ENCODE data around the gene ZNF581.

The ZNF581 gene

DNA sequence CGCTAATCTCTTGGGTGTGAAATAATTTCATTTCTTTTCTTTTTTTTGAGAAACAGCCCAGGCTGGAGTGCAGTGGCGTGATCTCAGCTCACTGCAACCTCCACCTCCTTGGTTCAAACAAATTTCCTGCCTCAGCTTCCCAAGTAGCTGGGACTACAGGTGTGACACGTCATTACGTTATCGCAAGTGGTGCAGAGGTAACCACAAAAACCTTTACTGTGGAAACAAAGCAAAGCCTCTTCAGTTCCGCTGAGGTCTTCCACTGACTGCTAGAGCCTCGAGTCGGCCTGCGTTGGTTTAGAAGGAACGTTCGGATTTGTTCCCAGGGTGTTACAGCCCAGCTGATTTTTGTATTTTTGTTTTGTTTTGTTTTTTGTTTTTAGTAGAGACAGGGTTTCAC is 17.1 kb upstream of the ZNF581 start:
- DNase-seq (ENCODE audit: low spot score): no peak

DNA sequence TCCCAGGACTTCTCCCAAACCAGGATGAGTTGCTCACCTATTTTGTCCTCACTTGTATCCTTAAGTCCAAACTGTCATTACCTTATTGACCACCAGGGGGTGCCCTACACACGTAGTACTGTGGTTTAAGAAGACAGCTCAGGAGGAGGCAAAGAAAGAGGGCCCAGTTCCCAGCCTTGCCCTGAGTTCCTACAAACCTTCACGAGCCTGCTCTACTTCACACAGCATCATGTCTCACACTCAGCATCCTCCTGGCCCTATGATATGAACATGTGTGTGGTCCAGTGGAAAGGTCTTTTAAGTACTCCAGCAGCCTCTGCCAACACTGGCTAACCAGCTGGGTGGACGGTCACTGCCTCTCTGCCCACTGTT is 11.0 kb upstream of the ZNF581 start:
- DNase-seq (ENCODE audit: low spot score): peak; percentile 69

DNA sequence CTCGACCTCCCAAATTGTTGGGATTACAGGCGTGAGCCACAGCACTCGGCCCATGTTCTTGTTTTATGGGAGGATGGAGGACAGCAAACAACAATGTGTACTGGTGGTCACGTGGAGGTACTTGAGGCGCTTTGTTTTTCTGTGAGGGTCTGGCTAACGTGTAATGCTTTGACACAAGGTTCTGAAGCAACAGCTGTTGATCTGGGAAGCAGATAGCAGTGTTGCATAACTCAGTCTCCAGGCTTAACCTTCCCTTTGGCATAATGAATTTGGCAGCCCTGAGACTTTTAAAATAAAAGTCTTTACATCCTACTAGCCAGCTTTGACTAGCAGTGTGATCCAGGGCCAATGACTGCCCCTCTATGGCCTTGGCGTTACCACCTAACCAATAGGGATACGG is 9.6 kb upstream of the ZNF581 start:
- no peak for DNase-seq (ENCODE audit: low spot score)

DNA sequence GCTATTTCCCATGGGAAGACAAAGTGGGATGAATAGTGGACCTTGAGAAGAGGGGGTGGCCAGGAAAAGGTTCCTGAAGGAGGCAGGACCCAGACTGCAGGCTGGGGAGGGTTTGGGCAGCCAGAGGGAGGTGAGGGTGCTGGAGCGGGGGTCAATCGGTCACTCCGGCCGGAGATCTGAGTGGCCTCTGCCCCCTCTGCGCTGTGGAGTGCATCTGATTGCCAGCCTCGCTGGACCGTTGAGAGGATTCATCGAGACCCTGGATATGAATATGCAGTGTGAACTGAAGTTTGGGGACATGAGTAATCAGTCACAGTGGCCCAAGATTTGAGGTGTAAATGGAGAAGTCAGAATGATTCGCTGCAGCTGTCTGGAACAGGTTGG is 8.1 kb upstream of the ZNF581 start:
- no peak for DNase-seq (ENCODE audit: low spot score)

DNA sequence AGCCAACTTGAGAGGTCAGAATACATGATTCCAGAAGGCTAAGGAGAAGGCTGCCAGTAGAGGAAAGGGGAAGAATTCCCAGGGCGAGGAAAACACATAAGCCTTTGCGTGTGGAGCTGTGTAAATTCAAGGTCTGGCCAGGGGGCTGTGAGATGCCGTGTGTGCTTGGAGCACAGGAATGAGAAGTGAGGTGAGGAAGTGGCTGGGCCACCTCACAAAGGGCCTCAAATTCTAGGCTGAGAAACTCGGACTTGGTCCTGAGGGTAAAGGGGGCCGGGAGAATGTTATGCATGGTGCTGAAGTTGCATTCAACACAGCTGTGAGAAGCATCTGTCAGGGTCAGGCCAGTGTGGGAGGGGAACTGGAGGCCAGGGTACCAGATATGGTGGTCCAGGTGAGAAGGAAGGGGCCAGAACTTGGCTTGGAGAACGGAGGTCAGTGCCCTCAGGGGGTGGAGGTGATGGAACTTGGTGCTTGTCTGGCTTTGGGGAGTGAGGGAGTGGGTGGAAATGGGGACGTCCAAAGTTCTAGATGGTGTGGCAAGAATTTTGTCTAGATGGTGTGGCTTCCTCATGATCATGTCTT is 7.5 kb upstream of the ZNF581 start:
- no peak for DNase-seq (ENCODE audit: low spot score)

DNA sequence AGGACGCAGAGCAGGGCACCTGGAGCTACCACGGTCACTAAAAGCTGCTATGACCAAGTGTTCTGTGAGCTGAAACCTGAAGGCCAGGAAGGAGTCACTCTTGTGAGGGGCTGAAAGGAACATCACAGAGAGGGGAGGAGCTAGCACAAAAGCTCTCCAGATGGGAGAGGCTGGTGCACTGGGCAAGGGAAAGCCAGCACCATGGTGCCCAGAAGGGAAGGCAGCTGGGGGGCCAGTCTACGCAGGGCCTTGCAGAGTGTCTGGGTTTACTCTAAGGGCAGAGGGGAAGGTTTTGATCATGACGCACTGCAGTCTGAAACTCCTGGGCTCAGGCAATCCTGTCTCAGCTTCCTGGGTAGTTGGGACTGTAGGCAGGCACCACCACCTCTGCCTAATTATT is 6.7 kb upstream of the ZNF581 start:
- no peak for DNase-seq (ENCODE audit: low spot score)

DNA sequence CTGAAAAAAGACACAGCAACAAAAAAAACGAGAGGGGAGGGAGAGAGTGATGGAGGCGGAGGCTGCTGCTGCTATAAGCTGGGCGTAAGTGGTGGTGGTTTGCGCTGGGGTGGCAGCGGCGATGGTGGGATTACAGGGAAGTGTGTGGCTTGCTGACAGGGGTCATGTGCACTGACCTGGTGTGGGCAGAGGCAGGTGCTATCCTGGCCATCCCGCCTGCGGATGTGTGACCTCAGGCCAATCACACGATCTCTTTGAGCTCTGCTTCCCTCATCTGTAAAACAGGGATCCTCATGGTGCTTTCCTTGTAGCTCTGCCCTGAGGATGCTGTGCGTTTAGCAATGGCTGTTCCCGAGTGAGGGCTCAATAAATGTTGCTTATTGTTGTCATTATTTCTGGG is 5.9 kb upstream of the ZNF581 start:
- no peak for DNase-seq (ENCODE audit: low spot score)

DNA sequence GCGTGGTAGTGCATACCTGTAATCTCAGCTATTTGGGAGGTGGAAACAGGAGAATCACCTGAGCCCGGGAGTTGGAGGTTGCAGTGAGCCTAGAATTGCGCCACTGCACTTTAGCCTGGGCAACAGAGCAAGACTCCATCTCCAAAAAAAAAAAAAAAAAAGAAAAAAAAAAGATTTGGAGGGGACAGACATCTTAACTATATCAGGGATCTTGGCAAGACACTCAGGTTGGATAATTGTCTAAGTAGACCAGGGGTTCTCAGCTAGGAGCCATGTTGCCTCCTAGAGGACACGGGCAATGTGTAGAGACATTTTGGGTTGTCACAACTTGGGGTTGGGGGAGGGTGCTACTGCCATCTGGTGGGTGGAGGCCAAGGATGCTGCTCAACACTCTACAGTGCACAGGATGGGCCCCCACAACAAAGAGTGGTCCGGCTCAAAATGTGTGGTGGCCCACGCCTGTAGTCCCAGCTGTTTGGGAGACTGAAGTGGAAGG is 4.5 kb upstream of the ZNF581 start:
- DNase-seq (ENCODE audit: low spot score): no peak

DNA sequence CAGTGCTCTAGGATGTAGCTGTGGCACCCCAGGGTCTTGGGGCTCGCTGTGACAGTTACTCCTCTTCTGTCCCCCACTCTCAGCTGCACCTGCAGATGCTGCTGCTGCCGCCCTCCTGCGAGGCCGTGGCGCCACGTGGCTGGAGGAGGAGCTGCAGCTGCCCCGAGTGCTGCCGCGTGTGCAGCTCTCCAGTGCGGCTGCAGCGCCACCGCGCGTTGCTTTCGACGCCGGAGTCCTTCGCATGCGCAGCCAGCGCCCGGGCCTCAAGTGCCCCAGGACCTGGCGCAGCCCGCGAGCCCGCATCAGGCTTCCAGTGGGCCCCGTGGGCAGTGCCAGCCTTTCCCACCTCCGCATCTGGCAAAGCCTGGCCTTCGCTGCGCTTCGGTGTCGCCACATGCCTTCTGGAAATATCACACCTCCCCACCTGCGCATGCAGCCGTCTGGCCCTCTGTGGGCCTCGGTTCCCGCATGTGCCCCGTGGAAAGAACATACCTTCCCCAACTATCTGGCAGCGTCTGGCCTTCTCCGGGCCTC is 3.3 kb upstream of the ZNF581 start:
- peak; percentile 78 for DNase-seq (ENCODE audit: low spot score)

DNA sequence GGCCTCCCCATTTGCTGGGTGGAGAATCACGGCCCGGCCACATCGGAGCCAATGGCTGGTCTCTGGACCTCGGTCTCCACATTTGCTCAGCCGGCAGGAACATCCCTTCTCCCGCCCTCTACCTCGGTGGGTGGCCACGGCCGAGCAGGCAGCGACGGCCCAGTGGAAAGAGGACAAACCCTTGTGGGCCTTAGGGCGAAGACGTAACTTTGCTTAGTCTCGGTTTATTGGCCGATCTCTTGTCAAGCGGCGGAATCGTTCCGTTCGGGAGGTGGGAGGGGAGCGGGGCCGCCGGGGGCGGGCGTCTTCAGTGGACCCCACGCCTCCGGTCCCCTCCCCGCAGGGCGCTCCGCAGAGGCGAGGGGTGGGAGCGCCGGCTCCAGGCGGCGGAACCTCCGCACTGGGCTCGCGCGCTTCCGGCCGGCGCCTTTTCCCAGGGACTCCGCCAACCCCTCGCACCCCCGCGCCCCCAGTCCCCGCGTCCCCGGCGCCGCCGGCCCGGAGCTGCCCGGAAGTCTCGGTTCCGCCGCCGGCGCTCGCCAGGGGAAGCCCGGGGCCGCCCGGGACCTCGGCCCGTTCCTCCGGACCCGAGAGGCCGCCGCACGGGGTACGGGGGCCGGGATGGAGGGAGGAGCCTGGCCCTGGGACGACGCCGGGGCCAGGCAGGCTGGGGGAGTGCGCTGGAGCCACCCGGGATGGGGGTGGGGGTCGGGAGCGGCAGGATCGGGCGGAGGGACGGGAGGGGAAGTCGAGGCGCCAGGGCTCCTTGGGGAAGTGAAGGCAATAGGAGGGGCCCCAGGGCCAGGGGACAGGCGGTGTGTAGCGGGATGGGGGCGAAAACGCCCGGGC is 2.6 kb upstream of the ZNF581 start, which contains the start of gene ZNF580:
Gene ZNF580 (plus strand): TSS at position 426 of the 849 bp plus-strand sequence. CDS start 1,507 bp downstream, outside the sequence.
- DNase-seq (ENCODE audit: low spot score): peak; percentile 88

DNA sequence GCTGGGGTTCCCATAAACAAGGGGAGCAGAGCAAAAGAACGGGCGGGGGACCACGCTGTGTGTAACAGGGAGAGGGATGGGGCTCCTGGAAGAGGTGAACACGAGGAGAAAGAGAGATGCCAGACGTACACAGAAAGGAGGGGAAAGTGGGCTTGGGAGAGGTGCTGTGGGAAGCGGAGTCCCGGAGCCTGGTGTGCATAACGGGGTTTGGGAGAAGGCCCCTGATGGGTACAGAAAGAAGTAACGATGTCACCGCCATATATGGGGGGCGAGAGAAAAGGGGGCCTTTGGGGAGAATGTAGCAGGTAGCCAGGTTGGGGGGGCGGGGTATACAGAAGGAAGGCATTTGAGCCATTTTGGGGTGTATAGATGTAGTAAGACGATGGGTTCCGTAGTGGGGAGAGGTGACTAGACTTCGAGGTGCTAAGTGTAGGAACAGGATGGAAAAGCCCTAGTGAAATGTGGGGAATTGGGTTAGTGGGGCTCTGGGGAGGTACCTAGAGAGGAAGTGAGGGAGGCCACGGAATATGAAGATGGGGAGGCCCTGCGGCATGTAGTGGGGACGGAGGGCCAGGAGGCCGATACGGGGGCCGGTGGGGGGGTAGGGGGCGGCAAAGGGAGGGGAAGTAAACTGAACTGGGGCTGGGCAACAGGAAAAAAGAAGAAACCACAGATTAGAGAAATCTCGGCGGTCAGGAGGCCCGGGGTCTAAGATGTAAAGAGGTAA is 1.9 kb upstream of the ZNF581 start:
- no peak for DNase-seq (ENCODE audit: low spot score)

DNA sequence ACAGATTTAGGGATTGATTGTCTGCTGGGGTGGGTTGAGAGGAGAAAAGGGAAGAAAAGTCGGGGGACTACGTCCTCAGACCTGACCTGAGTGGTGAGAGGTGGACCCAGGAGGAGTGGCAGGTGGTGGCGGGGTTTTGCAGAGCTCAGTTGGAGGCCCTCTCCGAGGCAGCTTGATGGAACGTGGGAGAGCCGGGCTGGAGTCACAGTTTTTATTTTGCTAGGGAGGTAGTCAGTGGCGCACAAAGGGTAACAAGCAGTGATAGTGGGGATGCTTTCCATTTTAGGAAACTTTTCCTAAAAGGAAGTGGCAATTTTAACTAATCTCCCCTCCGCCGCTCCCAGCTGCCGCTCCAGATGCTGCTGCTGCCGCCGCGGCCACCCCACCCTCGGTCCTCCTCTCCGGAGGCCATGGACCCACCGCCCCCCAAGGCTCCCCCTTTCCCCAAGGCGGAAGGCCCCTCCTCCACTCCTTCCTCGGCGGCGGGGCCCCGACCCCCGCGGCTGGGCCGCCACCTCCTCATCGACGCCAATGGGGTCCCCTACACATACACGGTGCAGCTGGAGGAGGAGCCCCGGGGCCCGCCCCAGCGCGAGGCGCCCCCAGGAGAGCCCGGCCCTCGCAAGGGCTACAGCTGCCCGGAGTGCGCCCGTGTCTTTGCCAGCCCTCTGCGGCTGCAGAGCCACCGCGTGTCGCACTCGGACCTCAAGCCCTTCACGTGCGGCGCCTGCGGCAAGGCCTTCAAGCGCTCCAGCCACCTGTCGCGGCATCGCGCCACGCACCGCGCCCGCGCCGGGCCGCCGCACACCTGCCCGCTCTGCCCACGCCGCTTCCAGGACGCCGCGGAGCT is 1.1 kb upstream of the ZNF581 start:
- DNase-seq (ENCODE audit: low spot score): no peak

DNA sequence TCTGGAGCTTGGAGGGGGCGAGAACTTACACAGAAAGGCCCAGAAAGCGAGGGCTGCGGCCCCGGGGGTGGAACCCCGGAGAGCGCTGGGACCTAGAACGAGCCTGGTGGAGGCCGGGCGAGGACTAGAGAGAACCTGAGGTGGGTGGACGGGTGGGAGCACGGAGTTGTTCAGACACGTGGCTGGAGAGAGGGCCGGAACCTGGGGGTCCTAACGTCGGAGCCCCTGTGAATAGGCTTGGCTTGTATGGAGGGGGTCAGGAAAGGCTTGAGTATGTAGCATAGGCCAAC is 383 bp downstream of the ZNF581 start:
- DNase-seq (ENCODE audit: low spot score): no peak

DNA sequence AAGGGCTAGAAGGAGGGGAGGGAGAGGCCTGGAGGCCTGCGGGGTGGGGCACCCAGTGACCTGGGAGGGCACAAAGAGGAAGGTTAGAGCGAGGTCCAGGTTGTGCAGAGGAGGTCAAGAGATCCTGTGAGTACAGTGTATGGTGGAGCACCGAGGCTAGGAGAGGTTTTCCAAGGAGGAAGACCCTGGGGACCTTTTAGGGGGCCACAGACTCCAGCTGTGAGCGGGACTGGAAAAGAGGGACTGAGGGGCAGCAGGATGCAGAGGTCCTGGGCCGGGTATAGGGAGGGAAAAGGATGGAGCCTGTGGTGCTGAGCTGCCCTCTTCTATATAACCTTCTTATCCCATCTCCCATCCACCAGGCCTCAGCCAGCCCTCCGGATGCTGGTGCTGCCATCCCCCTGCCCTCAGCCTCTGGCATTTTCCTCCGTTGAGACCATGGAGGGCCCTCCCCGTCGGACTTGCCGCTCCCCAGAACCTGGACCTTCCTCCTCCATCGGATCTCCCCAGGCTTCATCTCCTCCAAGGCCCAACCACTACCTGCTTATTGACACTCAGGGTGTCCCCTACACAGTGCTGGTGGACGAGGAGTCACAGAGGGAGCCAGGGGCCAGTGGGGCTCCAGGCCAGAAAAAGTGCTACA is 863 bp downstream of the ZNF581 start:
- DNase-seq (ENCODE audit: low spot score): no peak

DNA sequence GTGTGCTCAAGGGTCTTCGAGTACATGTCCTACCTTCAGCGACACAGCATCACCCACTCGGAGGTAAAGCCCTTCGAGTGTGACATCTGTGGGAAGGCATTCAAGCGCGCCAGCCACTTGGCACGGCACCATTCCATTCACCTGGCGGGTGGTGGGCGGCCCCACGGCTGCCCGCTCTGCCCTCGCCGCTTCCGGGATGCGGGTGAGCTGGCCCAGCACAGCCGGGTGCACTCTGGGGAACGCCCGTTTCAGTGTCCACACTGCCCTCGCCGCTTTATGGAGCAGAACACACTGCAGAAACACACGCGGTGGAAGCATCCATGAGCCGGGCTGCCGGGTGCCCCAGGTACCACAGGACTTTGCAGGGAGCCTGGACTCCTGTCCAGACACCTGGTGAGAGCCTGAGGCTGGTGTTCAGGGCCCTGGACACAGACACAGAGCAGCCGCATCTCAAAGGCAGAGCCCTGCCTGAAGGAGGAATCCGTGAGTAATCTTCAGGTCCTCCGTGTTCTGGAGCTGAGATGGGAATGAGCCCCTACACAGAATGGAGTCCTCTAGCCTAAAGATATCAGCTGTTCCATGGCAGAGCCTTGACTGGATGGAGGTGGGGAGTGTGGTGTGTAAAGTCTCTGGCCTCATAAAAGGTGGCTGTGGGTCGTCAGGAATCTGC is 1.5 kb downstream of the ZNF581 start:
- no peak for DNase-seq (ENCODE audit: low spot score)

DNA sequence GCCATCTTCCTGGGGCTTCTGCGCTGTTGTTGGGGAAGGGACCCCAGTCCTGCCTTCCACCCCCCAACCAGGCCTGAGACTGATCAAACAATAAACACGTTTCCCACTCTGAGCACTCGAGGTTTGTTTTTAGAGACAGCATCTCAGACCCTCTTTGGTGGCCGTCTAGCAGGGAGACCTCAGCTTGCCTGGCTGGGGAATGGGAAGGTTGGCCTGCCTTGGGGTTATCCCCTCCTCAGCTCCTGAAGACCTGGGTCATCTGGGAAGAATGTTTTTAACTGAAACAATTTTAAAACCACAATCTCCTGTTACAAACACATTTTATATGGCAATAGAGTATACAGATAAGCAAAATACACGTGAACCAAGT is 2.0 kb downstream of the ZNF581 start:
- DNase-seq (ENCODE audit: low spot score): no peak

DNA sequence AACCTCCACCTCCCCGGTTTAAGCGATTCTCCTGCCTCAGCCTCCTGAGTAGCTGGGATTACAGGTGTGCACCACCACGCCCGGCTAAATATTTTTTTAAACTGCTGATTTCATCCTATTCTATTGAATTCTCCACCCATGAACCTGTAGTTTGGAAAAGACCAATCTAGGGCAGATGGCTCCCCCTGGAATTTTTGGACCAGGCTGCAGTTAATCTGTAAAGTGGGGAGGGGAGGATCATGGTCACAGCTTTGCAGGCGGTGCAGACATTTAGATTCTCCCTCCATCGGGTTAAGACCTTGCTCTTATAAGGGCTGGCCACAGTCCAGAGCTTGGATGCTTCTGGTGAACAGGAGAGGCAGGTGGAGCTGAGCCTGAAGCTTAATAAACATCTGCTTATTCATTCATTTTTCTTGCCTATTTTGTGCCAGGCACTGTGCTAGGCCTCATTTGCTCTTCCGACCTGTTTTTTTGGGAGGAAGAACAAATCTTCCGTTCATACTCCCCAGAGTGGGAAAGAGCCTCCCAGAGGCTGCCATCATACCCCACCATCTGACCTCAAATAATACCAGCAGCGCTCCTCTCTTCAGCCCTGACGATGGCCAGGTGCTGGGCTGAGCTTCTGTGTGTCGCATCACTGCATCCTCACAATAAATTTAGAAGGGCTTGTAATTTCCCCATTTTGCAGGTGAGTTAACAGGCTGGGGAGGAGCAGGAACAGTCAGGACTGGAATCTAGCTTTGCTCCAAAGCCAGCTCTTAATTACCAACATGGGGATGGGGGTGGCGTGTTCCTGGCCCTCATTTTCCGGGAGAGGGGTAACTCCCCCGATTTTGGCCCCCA is 3.7 kb downstream of the ZNF581 start:
- DNase-seq (ENCODE audit: low spot score): no peak

DNA sequence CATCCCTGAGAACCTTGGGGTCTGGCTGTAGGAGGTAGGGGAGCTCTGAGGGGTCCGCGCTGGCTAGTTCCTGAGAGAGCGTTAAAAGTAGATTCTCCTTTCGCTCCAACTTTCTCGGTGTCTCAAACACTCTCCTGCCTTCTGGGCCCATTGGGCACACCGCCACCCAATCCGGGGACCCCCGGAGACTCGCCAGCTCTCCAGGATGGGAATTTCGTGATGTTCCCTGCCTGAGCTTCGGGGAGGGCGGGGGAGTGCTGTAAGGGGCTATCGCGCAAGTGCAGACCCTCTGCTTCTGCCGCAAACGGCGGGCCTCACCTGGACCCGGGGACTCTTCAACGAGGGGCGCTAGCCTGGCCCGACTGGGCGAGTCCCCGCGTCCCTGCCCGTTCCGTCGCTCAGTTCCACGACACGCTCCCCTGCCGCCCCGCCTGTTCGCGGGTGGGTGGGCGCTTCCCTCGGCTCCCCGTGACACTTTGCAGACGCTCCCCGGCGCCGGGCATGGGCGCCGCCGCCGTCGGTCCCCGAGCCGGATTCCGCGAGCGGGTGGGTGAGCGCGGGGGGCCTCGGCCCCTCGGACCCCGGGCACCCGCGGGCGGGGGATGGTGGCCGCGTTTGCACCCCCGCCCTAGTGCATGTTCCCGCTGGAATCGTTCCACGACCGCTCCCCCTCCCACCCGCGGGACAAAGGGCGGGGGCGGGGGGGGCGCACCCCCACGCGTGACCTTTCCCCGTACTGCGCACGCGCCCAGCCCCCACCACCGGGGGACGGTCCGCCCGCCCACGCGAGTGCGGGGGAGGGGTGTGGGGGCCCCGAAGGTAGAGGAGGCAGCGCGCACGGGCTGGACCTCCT is 4.5 kb downstream of the ZNF581 start, which contains the start of gene CCDC106:
Gene CCDC106 (plus strand): TSS at position 481 of the 853 bp plus-strand sequence. CDS start 835 bp downstream, outside the sequence.
- DNase-seq (ENCODE audit: low spot score): peak; percentile 77

Measured in hepatic stellate cell (primary cell).